ENCODE results near the gene STON2. TPM values are rescaled to one million over a fixed set of nuclear protein-coding genes. Genes with fewer than 3 reads are reported as not detected.

STON2 gene
- total RNA-seq, 1 experiment from 2014 or later: 26.9 TPM

- DNase-seq: no peak
- no peaks in the 10 kb centered on the region for H3K36me3 ChIP-seq (replicated peaks; ENCODE audit: control insufficient read depth, insufficient read depth, low read length)
- H3K27me3 ChIP-seq (ENCODE audit: control insufficient read depth, insufficient read depth, low read length): no peaks in the 10 kb centered on the region
- H3K4me3 ChIP-seq (ENCODE audit: insufficient read depth, low read depth, low read length): no peak overlapping the region
These were observed 80.2 kb downstream of the STON2 start for GRCh38 chr14:81319946-81320345.

- Histone ChIP-seq H3K27me3 (ENCODE audit: control insufficient read depth, insufficient read depth, low read length) (no peaks in the 10 kb centered on the region), H3K36me3 (replicated peaks; ENCODE audit: control insufficient read depth, insufficient read depth, low read length) (no peaks in the 10 kb centered on the region), H3K4me3 (ENCODE audit: insufficient read depth, low read depth, low read length) (no peak overlapping the region)
- no peak for DNase-seq
These were observed 80.8 kb downstream of the STON2 start for GRCh38 chr14:81319314-81319713.

GRCh38 chr14:81315341-81315740 lies 84.8 kb downstream of the STON2 start:
- DNase-seq: peak; percentile 71
- Histone ChIP-seq H3K36me3 (replicated peaks; ENCODE audit: control insufficient read depth, insufficient read depth, low read length) (no peaks in the 10 kb centered on the region), H3K27me3 (ENCODE audit: control insufficient read depth, insufficient read depth, low read length) (no peaks in the 10 kb centered on the region), H3K4me3 (ENCODE audit: insufficient read depth, low read depth, low read length) (no peak overlapping the region)

- DNase-seq: no peak
- no peaks in the 10 kb centered on the region for H3K36me3 ChIP-seq (replicated peaks; ENCODE audit: control insufficient read depth, insufficient read depth, low read length)
- H3K4me3 ChIP-seq (ENCODE audit: insufficient read depth, low read depth, low read length): no peak overlapping the region
- no peaks in the 10 kb centered on the region for H3K27me3 ChIP-seq (ENCODE audit: control insufficient read depth, insufficient read depth, low read length)
These were observed 85.5 kb downstream of the STON2 start for GRCh38 chr14:81314443-81315175.

GRCh38 chr14:81313775-81314429 lies 86.2 kb downstream of the STON2 start:
- Histone ChIP-seq H3K4me3 (ENCODE audit: insufficient read depth, low read depth, low read length) (no peak overlapping the region), H3K27me3 (ENCODE audit: control insufficient read depth, insufficient read depth, low read length) (no peaks in the 10 kb centered on the region), H3K36me3 (replicated peaks; ENCODE audit: control insufficient read depth, insufficient read depth, low read length) (no peaks in the 10 kb centered on the region)
- no peak for DNase-seq

- DNase-seq: no peak
- Histone ChIP-seq H3K4me3 (ENCODE audit: insufficient read depth, low read depth, low read length) (no peak overlapping the region), H3K27me3 (ENCODE audit: control insufficient read depth, insufficient read depth, low read length) (no peaks in the 10 kb centered on the region), H3K36me3 (replicated peaks; ENCODE audit: control insufficient read depth, insufficient read depth, low read length) (no peaks in the 10 kb centered on the region)
These were observed 86.9 kb downstream of the STON2 start for GRCh38 chr14:81313200-81313599.

- DNase-seq: no peak
- Histone ChIP-seq H3K36me3 (replicated peaks; ENCODE audit: control insufficient read depth, insufficient read depth, low read length) (no peaks in the 10 kb centered on the region), H3K4me3 (ENCODE audit: insufficient read depth, low read depth, low read length) (no peak overlapping the region), H3K27me3 (ENCODE audit: control insufficient read depth, insufficient read depth, low read length) (no peaks in the 10 kb centered on the region)
These were observed 87.7 kb downstream of the STON2 start for GRCh38 chr14:81312289-81312876.

GRCh38 chr14:81311778-81312177 lies 88.3 kb downstream of the STON2 start:
- no peak for DNase-seq
- no peaks in the 10 kb centered on the region for H3K27me3 ChIP-seq (ENCODE audit: control insufficient read depth, insufficient read depth, low read length)
- H3K36me3 ChIP-seq (replicated peaks; ENCODE audit: control insufficient read depth, insufficient read depth, low read length): no peaks in the 10 kb centered on the region
- H3K4me3 ChIP-seq (ENCODE audit: insufficient read depth, low read depth, low read length): no peak overlapping the region

- Histone ChIP-seq H3K4me3 (ENCODE audit: insufficient read depth, low read depth, low read length) (no peak overlapping the region), H3K27me3 (ENCODE audit: control insufficient read depth, insufficient read depth, low read length) (no peaks in the 10 kb centered on the region), H3K36me3 (replicated peaks; ENCODE audit: control insufficient read depth, insufficient read depth, low read length) (no peaks in the 10 kb centered on the region)
- no peak for DNase-seq
These were observed 89.0 kb downstream of the STON2 start for GRCh38 chr14:81311141-81311540.

GRCh38 chr14:81310606-81311005 lies 89.5 kb downstream of the STON2 start:
- no peaks in the 10 kb centered on the region for H3K36me3 ChIP-seq (replicated peaks; ENCODE audit: control insufficient read depth, insufficient read depth, low read length)
- H3K4me3 ChIP-seq (ENCODE audit: insufficient read depth, low read depth, low read length): no peak overlapping the region
- no peaks in the 10 kb centered on the region for H3K27me3 ChIP-seq (ENCODE audit: control insufficient read depth, insufficient read depth, low read length)
- no peak for DNase-seq

- no peaks in the 10 kb centered on the region for H3K27me3 ChIP-seq (ENCODE audit: control insufficient read depth, insufficient read depth, low read length)
- no peak overlapping the region for H3K4me3 ChIP-seq (ENCODE audit: insufficient read depth, low read depth, low read length)
- no peaks in the 10 kb centered on the region for H3K36me3 ChIP-seq (replicated peaks; ENCODE audit: control insufficient read depth, insufficient read depth, low read length)
- no peak for DNase-seq
These were observed 90.6 kb downstream of the STON2 start for GRCh38 chr14:81309511-81309910.

GRCh38 chr14:81305743-81306142 lies 94.4 kb downstream of the STON2 start:
- DNase-seq: no peak
- no peaks in the 10 kb centered on the region for H3K36me3 ChIP-seq (replicated peaks; ENCODE audit: control insufficient read depth, insufficient read depth, low read length)
- H3K4me3 ChIP-seq (ENCODE audit: insufficient read depth, low read depth, low read length): no peak overlapping the region
- H3K27me3 ChIP-seq (ENCODE audit: control insufficient read depth, insufficient read depth, low read length): no peaks in the 10 kb centered on the region

- Histone ChIP-seq H3K36me3 (replicated peaks; ENCODE audit: control insufficient read depth, insufficient read depth, low read length) (no peaks in the 10 kb centered on the region), H3K27me3 (ENCODE audit: control insufficient read depth, insufficient read depth, low read length) (no peaks in the 10 kb centered on the region), H3K4me3 (ENCODE audit: insufficient read depth, low read depth, low read length) (no peak overlapping the region)
- DNase-seq: no peak
These were observed 95.1 kb downstream of the STON2 start for GRCh38 chr14:81305065-81305464.

GRCh38 chr14:81303258-81303935 lies 96.7 kb downstream of the STON2 start:
- no peak for DNase-seq
- no peak overlapping the region for H3K4me3 ChIP-seq (ENCODE audit: insufficient read depth, low read depth, low read length)

GRCh38 chr14:81302638-81303037 lies 97.5 kb downstream of the STON2 start:
- Histone ChIP-seq H3K27me3 (ENCODE audit: control insufficient read depth, insufficient read depth, low read length) (no peaks in the 10 kb centered on the region), H3K4me3 (ENCODE audit: insufficient read depth, low read depth, low read length) (no peak overlapping the region), H3K36me3 (replicated peaks; ENCODE audit: control insufficient read depth, insufficient read depth, low read length) (no peaks in the 10 kb centered on the region)
- DNase-seq: no peak

More at GRCh38 chr14:81303258-81303935, 96.7 kb downstream of the STON2 start:
- no peaks in the 10 kb centered on the region for H3K36me3 ChIP-seq (replicated peaks; ENCODE audit: control insufficient read depth, insufficient read depth, low read length)
- H3K27me3 ChIP-seq (ENCODE audit: control insufficient read depth, insufficient read depth, low read length): no peaks in the 10 kb centered on the region
